Effector memory CD8-positive, alpha-beta T cell (primary cell): Measurements from ENCODE around the gene TAS2R13.

ENCODE experiments used
- ATAC-seq: fragments of 150-1000 bp; cut with Tn5 transposase; replicated peaks from 2 replicates; pipeline ENCODE4 v1.10.0; 2021; ENCODE audit warnings: mild to moderate bottlenecking, moderate library complexity
- DNase-seq, 3 experiments: peaks; one replicate each; pipeline ENCODE4 v3.0.0; 2021
- H3K27ac Mint-ChIP-seq, 2 donors: one replicate each; pipeline ENCODE4 v1.8.0; 2022; ENCODE audit warnings: mild to moderate bottlenecking in 2 of 2, mixed read lengths in 2 of 2, moderate library complexity in 2 of 2
- H3K27me3 Mint-ChIP-seq, 2 donors: one replicate each; pipeline ENCODE4 v1.8.0; 2022; ENCODE audit warnings: mixed read lengths in 2 of 2
- H3K36me3 Mint-ChIP-seq: one replicate; pipeline ENCODE4 v1.8.0; 2022; ENCODE audit warnings: mild to moderate bottlenecking, moderate library complexity, mixed read lengths; ENCODE audit not compliant: insufficient read depth
- H3K4me1 Mint-ChIP-seq, 2 donors: one replicate each; pipeline ENCODE4 v1.8.0; 2022; ENCODE audit warnings: low read depth in 2 of 2, mixed read lengths in 2 of 2
- H3K4me3 Mint-ChIP-seq, 2 donors: one replicate each; pipeline ENCODE4 v1.8.0; 2022; ENCODE audit warnings: mild to moderate bottlenecking in 2 of 2, mixed read lengths in 2 of 2, moderate library complexity in 2 of 2
- H3K9me3 Mint-ChIP-seq, 2 donors: one replicate each; pipeline ENCODE4 v1.8.0; 2022; ENCODE audit warnings: mixed read lengths in 2 of 2

TAS2R13 gene

DNA sequence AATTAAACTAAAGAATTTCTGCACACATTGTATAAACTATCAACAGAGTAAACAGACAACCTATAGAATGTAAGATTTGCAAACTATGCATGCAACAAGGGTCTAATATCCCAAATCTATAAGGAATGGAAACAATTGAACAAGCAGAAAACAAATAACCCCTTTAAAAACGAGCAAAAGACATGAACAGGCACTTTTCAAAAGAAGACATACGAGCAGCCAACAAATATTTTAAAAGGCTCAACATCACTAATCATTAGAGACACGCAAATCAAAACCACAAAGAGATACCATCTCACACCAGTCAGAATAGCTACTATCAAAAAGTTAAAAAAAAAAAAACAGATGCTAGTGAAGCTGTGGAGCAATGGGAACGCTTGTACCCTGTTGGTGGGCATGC is 4.7 kb downstream of the TAS2R13 start:
- peaks cover 0 to 5% of the 10 kb centered on the region in 2 donors for H3K9me3 Mint-ChIP-seq
- no peak overlapping the region for H3K27ac Mint-ChIP-seq
- no peak overlapping the region for H3K4me3 Mint-ChIP-seq
- ATAC-seq = no peak
- no peaks in the 10 kb centered on the region for H3K4me1 Mint-ChIP-seq
- no peak for DNase-seq
- H3K36me3 Mint-ChIP-seq = no peaks in the 10 kb centered on the region
- H3K27me3 Mint-ChIP-seq = no peaks in the 10 kb centered on the region

DNA sequence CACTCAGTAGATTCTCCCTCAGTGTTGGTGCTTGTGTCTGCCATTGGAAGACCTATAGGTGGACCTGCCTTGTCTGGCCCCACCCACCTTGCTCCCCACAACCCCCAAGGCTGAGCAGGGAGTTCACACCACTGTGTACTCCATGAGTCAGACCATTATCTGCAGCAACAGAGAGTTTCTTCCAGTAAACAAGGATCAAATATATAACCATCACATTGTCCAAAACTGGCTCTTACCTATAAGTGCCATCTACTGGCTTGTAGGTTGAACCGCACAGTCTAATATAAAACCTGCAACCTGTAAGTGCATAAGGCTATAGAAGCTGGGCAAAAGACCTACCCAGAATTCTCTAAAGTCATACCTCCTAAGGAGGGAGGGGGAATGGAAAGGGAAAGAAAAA is 7.9 kb downstream of the TAS2R13 start:
- no peaks in the 10 kb centered on the region for H3K27me3 Mint-ChIP-seq
- no peak for DNase-seq
- H3K9me3 Mint-ChIP-seq = peaks cover 0 to 5% of the 10 kb centered on the region in 2 donors
- no peak overlapping the region for H3K4me3 Mint-ChIP-seq
- ATAC-seq = no peak
- peaks cover 0 to 3% of the 10 kb centered on the region in 2 donors for H3K4me1 Mint-ChIP-seq
- no peaks in the 10 kb centered on the region for H3K36me3 Mint-ChIP-seq
- no peak overlapping the region for H3K27ac Mint-ChIP-seq

DNA sequence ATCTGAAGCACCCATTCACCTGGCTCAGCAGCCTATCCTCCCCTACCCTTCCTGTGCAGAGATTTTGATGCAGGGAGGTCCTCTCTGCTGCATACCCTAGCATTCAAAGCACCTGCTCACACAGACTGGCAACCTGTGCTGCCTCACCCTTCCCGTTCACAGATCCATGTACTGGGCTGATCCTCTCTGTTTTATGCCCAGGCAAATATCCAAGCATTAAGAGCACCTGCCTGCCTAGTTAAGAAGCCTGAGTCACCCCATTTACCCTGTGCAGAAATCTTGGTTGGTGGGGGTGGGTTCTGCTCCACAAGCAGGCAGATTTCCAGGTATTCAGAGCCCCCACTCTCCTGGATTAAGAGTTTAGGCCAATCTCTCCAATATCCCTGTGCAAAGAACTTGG is 8.4 kb downstream of the TAS2R13 start:
- Mint-ChIP-seq H3K27me3 (no peaks in the 10 kb centered on the region), H3K27ac (no peak overlapping the region), H3K9me3 (peaks cover 0 to 5% of the 10 kb centered on the region in 2 donors), H3K36me3 (no peaks in the 10 kb centered on the region), H3K4me3 (no peak overlapping the region), H3K4me1 (peaks cover 0 to 3% of the 10 kb centered on the region in 2 donors)
- ATAC-seq (no peak), DNase-seq (no peak)

DNA sequence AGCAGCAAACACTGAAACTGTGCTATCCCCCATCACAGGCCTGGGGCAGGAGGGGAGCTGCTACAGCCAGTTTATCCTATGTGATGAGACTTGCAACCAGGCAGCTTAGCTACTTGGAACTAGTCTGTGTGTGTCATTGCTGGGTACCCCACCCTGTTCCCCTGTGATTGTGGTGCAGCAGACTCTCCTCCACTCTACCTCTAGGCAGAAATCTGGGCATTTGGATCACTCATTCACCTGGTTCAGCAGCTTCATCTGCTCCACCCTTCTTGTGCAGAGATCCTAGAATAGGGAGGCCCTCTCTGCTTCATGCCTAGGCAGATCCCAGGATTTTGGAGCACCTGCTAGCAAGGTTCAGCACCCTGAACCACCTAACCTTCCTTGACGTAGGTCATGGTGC is 8.8 kb downstream of the TAS2R13 start:
- Mint-ChIP-seq H3K36me3 (no peaks in the 10 kb centered on the region), H3K9me3 (peaks cover 0 to 5% of the 10 kb centered on the region in 2 donors), H3K4me3 (no peak overlapping the region), H3K27me3 (no peaks in the 10 kb centered on the region), H3K4me1 (peaks cover 0 to 3% of the 10 kb centered on the region in 2 donors), H3K27ac (no peak overlapping the region)
- ATAC-seq = no peak
- DNase-seq = no peak

DNA sequence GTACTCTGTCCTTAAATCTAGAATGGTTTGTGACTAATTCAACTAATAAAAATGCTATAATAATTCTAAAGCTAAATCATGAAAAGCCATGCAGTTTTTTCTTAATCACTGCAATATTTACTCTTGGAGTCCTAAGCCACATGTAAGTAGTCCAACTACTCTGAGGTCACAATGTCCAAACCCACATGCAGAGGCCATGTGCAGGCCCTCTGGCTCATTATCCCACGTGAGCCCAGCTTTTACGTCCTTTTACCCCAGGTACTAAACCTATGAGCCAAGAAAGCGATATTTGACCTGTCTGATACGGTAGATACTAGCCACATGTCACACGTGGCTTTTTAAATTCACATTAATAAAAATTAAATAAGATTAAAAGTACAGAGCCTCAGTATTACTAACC is 12.5 kb downstream of the TAS2R13 start:
- no peaks in the 10 kb centered on the region for H3K27me3 Mint-ChIP-seq
- peaks cover 0 to 3% of the 10 kb centered on the region in 2 donors for H3K4me1 Mint-ChIP-seq
- DNase-seq (no peak), ATAC-seq (no peak)
- H3K36me3 Mint-ChIP-seq = peaks cover 5% of the 10 kb centered on the region
- H3K4me3 Mint-ChIP-seq = no peak overlapping the region
- no peak overlapping the region for H3K27ac Mint-ChIP-seq
- H3K9me3 Mint-ChIP-seq = no peaks in the 10 kb centered on the region

DNA sequence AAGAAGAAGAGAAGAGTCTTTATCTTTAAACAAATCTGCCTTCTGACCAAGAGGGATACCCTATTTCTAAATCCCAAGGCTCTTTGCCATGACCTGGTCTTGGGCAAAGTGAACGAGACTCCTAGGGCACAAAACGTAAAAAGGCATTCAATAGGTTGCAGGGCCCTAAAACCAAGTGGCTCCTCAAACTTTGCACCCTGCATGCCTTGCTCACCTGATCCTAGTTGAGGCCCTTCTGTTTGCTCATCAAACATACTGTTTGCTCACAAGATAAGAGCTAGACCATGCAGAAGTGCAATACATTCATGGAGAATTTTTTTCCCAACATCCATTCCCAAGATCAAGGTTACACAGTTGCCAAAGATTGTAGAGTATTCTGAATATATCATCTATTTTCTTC is 17.4 kb downstream of the TAS2R13 start:
- H3K9me3 Mint-ChIP-seq = no peaks in the 10 kb centered on the region

DNA sequence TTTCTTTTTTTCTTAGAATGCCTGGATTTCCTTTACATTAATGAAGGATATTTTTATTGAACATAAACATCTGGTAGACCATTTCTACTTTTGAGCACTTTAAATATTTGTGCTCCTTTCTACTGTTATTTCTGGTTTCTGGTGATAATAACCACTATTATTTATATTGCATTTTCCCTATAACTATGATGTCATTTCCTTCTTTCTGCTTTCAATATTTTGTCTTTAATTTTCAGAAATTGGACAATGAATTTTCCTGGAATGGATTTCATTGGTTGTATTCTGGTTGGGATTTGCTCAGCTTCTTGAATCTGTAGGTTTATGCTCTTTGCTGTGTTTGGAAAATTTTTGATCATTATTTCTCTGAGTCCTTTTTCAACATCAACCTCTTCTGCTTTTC is 20.1 kb downstream of the TAS2R13 start:
- H3K9me3 Mint-ChIP-seq = no peaks in the 10 kb centered on the region

More for the DNA sequence above, 17.4 kb downstream of the TAS2R13 start:
- Mint-ChIP-seq H3K27me3 (no peaks in the 10 kb centered on the region), H3K4me1 (peaks cover 0 to under 1% of the 10 kb centered on the region in 2 donors), H3K27ac (no peak overlapping the region), H3K36me3 (peaks cover 5% of the 10 kb centered on the region), H3K4me3 (no peak overlapping the region)
- DNase-seq (no peak), ATAC-seq (no peak)

DNA sequence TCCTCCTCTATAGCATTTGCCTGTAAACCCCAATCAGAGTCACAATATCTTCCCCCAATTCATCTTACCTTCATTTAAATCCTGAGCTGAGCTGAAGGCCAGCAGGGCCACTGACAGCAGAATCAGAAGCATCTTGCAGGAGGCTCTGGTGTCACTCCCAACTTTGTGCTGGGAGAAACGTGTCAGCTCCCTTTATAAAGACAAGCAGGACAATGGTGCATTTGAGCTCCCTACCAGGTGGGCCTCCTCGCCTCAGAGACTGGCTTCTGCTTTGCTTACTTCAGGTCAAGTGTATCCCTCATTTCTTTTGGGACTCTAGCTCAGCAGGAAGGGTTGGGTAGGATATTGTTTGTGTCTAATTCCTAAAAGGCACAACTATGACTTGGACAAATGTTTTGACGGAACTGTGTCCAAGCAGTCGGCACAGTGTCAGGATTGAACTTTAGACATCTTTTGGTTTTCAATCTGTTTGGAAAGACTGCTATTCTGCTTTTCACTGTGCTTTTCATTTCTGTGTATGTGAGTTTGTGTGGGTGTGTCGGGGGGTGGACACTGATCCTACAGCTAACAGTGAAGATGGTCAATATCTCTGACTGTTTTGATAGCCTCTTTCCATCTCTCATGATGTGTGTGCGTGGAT is 25.2 kb downstream of the TAS2R13 start, which contains the start of gene PRH1:
Gene PRH1, minus strand, starts transcription at position 170 of the 640 bp plus-strand sequence. Its CDS starts 38 bp downstream, at position 132.
- no peak for DNase-seq
- no peaks in the 10 kb centered on the region for H3K36me3 Mint-ChIP-seq
- no peaks in the 10 kb centered on the region for H3K9me3 Mint-ChIP-seq
- peak within 1 kb of the TSS in 1 of 2 donors; percentile 14 for H3K27ac Mint-ChIP-seq
- H3K4me3 Mint-ChIP-seq = no peak within 1 kb of the TSS
- ATAC-seq = no peak
- H3K4me1 Mint-ChIP-seq = peaks cover 3 to 5% of the 10 kb centered on the region in 2 donors
- H3K27me3 Mint-ChIP-seq = no peaks in the 10 kb centered on the region

More for the DNA sequence above, 20.1 kb downstream of the TAS2R13 start:
- no peak for ATAC-seq
- Mint-ChIP-seq H3K4me1 (peaks cover 3 to 5% of the 10 kb centered on the region in 2 donors), H3K27me3 (no peaks in the 10 kb centered on the region), H3K4me3 (no peak overlapping the region), H3K36me3 (peaks cover 5% of the 10 kb centered on the region), H3K27ac (no peak overlapping the region)
- DNase-seq = no peak

DNA sequence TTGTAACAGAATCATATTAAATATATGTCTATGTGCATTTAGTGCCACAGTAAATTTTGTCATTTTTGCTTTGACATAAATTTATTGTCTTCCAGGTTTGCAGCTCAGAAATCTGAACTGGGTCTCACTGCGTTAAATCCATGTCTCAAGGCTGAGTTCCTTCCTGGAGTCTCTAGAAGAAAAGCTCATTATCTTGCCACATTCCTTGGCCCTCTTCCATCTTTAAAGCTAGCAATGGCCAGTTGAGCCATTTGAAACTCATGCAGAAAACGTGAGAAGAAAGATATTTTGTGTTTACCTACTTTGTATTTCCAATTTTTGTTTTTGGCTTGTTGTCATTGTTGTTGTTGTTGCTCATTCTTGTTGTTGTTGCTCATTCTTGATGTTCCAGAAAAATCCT is 36.0 kb downstream of the TAS2R13 start:
- peaks cover 0 to 8% of the 10 kb centered on the region in 2 donors for H3K9me3 Mint-ChIP-seq
- no peaks in the 10 kb centered on the region for H3K27me3 Mint-ChIP-seq
- DNase-seq = no peak
- H3K36me3 Mint-ChIP-seq = no peaks in the 10 kb centered on the region
- H3K4me3 Mint-ChIP-seq = no peak overlapping the region
- H3K4me1 Mint-ChIP-seq = no peaks in the 10 kb centered on the region
- no peak for ATAC-seq
- no peak overlapping the region for H3K27ac Mint-ChIP-seq

DNA sequence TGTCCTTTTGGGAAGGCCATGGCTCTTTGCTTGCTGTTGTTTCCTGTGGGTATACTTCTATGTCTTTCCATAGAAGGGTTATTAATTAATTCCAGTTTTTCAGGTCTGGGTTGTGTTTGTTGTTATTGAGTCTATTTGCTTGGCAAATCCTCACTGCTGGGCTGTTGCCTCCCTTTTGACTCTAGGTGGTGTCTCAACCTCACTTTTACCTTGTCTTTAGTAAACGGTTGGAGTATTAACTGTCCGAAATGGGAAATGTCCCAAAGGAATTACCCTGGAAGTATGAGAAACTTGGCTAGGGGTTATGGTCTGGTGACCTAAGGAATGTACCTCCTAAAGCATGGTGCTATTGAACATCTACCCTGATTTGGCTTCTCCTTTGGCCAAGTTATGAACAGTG is 42.0 kb downstream of the TAS2R13 start:
- no peak overlapping the region for H3K27ac Mint-ChIP-seq
- DNase-seq = no peak
- H3K4me3 Mint-ChIP-seq = no peak overlapping the region
- no peak for ATAC-seq
- peaks cover 3 to 6% of the 10 kb centered on the region in 2 donors for H3K9me3 Mint-ChIP-seq
- no peaks in the 10 kb centered on the region for H3K4me1 Mint-ChIP-seq
- H3K36me3 Mint-ChIP-seq = no peaks in the 10 kb centered on the region
- H3K27me3 Mint-ChIP-seq = no peaks in the 10 kb centered on the region

DNA sequence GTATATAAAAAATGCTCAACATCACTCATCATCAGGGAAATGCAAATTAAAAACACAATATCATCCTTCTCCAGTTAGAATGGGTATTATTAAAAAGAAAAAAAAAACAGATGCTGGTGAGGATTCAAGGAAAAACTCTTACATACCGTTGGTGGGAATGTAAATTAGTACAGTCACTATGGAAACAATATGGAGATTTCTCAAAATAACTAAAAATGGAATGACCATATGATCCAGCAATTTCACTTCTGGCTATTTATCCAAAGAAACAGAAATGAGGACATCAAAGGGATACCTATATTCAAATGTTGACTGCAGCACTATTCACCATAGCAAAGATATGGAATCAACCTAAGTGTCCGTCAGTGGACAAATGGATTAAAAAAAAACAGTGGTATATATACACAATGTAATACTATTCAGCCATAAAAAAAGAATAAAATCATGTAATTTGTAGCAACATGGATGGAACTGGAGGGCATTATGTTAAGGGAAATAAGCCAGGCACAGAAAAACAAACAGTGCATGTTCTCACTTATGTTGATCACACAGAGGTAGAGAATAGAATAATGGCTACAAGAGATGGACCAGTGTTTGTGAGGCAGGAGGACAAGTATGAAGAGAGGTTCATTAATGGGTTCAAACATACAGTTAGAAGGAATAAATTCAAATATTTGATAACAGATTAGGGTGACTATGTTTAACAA is 45.7 kb downstream of the TAS2R13 start:
- no peak overlapping the region for H3K4me3 Mint-ChIP-seq
- ATAC-seq = no peak

DNA sequence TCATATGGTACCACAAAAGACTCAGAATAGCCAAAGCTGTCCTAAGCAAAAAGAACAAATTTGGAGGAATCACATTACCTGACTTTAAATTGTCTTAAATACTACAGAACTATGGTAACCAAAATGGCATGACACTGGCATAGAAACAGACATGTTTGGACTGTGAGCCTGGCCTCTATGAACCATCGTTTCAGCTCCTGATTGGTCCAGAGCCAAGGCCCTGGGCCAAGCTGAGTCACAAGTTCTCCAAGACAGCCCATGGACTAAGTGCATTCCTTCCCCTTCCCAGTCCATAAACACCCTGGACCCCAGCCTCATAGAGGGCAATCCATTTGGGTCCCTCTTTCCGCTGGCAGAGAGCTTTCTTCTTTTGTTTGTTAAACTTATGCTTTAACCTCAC is 48.0 kb downstream of the TAS2R13 start:
- Mint-ChIP-seq H3K36me3 (peaks cover 4% of the 10 kb centered on the region), H3K4me1 (no peaks in the 10 kb centered on the region), H3K4me3 (no peak overlapping the region), H3K27me3 (no peaks in the 10 kb centered on the region), H3K27ac (no peak overlapping the region), H3K9me3 (peaks cover 8 to 33% of the 10 kb centered on the region in 2 donors)
- no peak for DNase-seq
- ATAC-seq = no peak

More for the DNA sequence above, 45.7 kb downstream of the TAS2R13 start:
- Mint-ChIP-seq H3K27me3 (no peaks in the 10 kb centered on the region), H3K4me1 (no peaks in the 10 kb centered on the region), H3K27ac (no peak overlapping the region), H3K36me3 (peaks cover 4% of the 10 kb centered on the region), H3K9me3 (peaks cover 3 to 19% of the 10 kb centered on the region in 2 donors)
- DNase-seq = no peak
